Measurements from ENCODE around the gene SLC12A4.
"Not testable (repeated sequence)": the region's sequence is repeated elsewhere in the genome, so short reads cannot be mapped to it uniquely, and the experiment has no call there.

SLC12A4 gene

DNA sequence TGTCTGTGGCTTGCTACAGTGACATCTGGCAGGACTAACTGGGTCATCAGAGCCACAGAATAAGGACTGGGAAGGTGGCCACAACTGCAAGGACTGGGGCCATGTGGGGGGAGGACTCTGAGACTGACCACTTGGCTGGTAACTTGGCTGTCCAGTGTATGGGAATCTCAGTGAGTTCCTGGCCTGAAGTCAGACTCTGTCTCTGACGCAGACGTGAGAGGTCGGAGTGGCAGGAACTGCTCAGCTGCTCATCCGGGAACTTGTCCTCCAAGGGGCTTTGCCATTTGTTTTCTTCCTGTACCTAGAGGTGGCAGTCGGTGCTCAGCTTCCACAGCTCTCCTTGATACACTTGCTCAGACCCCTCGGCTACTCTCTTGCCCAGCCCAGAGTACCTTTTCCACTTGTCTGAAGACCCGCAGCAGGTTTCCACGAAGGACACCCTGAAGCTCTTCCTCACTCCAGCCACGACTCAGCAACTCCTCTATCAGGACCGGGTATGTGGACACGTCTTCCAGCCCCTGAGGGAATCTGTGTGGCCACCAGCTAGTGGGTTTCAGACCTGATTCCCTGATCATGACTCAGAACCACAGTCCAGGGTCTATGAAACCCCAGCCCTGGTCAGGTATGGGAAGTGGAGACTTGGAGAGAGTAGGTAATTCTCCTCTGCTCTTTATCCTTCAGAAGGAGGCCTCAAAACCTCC lies 19.2 kb upstream of the SLC12A4 start:
- no peak for DNase-seq (ENCODE audit: low spot score)

DNA sequence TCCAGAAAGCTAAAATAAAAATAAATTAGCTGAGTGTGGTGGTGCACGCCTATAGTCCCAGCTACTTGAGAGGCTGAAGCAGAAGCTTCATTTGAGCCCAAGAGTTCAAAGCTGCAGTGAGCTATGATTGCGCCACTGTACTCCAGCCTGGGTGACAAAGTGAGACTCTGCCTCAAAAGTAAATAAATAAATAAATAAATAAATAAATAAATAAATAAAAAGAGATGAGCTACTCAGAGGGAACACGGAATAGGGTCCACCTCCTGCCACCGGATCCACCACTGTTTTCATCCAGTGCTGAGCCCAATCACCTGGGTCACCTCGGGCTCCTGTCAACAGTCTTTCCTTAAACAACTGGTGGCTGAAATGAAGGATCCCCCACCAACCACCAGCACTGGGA lies 18.5 kb upstream of the SLC12A4 start:
- DNase-seq (ENCODE audit: low spot score) = no peak

DNA sequence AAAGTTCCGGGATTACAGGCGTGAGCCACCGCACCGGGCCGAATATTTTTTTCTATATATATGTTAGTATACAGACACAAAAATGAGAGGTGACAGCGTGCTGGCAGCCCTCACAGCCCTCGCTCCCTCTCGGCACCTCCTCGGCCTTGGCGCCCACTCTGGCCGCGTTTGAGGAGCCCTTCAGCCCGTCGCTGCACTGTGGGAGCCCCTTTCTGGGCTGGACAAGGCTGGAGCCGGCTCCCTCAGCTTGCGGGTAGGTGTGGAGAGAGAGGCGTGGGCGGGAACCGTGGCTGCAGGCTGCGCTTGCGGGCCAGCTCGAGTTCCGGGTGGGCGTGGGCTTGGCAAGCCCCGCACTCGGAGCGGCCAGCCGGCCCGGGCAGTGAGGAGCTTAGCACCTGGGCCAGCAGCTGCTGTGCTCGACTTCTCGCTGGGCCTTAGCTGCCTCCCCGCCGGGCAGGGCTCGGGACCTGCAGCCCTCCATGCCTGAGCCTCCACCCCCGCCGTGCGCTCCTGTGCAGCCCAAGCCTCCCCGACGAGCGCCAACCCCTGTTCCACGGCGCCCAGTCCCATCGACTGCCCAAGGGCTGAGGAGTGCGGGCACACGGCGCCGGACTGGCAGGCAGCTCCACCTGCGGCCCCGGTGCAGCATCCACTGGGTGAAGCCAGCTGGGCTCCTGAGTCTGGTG lies 13.7 kb upstream of the SLC12A4 start:
- DNase-seq (ENCODE audit: low spot score) = no peak

DNA sequence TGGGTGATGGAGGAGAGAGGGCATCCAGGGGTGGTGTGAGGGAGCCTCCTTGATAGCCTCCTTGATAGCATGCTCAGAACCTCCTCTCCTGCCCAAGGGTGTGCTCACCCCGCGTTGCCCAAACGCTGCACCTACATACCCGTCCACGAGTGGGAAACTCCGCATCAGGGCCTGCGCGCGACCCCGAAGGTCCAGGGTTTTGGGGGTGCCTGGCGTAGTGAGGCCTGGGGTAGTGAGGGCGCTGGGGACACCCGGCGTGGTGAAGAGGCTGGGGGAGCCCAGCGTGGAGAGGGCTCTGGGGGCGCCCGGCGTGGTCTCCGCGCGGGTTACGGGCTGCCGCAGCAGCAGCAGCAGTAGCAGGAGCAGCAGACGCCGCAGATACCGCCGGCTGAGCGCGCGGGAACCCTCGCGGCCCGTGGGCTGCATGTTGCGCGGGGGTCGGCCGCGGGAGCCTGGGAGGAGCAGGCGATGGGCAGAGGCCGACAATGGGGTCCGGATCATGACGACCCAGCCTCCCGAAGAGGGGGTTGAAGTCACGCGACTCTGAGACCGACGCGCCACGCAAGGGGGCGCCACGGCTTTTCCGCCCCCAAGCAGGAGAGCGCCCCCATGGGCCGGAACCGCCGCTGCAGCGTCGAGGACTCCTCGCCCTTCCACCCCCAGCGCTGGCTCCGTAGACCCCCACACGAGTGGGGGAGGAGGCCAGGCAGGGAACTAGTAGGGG lies 11.7 kb upstream of the SLC12A4 start, which contains the start of gene DPEP3:
Gene DPEP3 (minus strand): TSS at position 545 of the 724 bp plus-strand sequence. CDS start 119 bp downstream, at position 426.
- no peak for DNase-seq (ENCODE audit: low spot score)

DNA sequence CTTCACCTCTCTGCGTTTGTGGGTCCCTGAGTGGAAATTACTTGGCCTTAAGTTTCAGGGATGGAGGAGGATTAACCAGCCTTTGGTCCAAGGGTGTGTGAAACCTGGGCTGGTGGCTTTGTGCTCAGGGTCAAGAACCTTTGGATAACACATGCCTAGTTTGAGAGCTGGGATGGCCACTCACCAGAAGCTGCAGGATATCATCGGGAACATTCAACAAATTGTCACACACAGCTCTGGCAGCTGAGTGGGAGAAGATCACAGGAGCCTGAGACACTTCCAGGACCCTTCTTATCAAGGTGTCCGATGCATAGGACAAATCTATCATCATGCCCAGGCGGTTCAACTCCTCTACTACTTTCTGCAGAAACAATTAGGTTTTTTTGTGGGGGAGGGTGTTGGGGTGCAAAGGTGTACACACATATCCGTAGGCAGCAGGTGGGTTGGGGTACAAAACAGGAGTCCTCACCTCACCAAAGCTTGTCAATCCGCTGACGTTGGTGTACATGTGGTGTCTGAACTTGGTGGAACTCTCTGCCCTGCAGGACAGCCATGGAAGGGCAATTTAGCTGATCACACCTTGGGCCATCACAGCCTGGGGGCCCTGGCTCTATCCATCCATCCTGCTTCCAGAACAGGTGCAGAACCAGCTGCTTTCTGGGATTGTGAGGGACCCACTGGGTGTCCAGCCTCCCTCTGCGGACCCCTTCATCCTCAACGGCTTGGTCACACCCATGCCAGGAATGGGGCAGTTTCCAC lies 9.2 kb upstream of the SLC12A4 start:
- DNase-seq (ENCODE audit: low spot score) = no peak

DNA sequence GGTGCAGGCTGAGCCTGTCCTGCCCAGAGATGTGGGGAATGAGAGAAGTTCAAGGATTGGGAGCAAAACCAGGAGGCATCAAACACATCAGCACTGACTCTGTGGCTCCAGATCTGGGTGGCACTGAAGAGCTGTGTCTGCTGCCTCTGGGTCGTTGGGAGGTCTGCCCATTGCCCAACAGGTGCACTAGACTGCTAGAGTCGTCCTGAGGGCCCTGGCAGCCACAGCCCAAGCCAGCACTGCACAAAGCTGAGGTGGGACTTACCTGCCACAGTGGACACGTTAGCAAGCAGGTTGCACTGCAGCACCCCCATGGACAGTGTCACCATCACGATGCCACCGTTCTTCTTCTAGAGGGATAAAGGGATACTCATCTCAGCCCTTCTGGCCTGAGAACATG lies 8.6 kb upstream of the SLC12A4 start:
- no peak for DNase-seq (ENCODE audit: low spot score)

DNA sequence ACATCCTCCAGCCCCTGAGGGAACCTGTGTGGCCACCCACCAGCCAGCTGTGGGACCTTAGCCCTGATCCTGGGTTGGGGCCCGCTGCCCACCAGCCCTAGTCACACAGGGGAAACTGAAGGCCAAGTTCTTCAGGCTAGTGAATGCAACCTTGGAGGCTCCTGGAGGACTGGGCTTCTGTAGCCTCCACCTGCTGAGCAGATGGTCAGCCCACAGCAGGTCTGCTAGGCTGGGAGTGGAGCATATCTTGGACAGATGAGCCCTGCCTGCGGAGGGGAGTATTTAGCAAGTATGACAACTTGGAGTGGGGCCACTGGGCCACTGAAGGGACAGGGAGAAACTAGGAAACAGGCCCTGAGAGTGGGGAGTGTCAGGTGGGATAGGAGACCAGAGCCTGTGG lies 7.8 kb upstream of the SLC12A4 start:
- DNase-seq (ENCODE audit: low spot score) = no peak

DNA sequence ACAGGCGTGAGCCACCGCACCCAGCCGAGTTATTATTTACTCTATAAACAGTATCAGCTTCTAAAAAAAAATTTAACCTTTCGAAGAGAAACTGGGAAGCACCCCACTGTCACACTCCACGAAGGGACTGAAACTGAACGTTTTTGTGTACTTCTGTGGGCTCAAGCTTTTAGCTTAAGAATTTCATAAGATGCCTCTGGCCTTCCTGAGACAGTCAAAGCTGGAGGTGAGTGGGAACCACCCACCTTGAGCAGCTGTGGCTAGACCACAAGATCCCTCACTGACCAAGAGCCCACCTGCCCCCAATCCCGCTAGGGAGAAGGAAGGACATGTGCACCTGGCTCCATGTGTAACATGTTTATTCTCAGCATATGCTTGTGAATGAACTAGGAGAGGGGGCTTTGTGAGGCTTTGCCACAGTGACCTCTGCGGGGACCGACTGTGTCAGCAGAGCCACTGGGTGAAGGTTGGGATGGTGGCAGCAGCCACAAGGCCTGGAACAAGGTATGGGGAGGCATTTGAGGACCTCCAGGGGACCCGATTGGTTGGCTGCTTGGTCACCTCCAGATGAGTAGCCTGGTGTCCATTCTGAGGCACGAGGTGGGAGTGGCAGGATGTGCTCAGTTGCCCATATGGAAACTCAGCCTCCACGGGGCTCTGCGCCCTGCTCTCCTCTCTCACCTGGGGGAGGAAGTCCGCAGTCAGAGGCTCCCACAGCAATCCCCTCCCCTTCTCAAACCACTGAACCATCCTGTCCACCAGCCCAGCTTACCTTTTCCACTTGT lies 7.1 kb upstream of the SLC12A4 start:
- DNase-seq (ENCODE audit: low spot score) = no peak

DNA sequence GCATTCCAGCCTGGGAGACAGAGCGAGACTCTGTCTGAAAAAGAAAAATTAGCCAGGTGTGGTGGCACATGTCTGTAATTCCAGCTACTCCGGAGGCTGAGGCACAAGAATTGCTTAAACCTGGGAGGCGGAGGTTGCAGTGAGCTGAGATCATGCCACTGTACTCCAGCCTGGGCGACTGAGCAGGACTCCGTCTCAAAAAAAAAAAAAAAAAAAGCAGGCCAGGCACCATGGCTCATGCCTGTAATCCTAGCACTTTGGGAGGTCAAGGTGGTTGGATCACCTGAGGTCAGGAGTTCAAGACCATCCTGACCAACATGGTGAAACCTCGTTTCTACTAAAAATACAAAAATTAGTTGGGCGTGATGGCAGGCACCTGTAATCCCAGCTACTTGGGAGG lies 3.8 kb upstream of the SLC12A4 start:
- DNase-seq (ENCODE audit: low spot score) = not testable (repeated sequence)

DNA sequence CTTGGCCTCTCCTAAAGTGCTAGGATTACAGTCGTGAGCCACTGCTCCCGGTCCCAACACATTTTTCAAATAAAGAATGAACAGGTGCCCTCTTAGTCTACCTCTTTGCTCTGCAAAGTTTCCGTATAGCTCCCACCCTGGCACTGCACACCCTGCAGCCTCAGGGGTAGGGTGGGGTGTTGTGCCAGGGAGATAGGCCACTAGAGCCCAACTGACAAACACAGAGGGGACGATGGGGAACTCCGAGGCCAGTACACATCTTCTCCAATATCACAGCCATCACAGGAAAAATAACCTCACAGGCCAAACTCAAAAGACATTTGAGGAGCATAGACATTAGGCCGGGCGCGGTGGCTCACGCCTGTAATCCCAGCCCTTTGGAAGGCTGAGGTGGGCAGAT lies 2.7 kb upstream of the SLC12A4 start:
- DNase-seq (ENCODE audit: low spot score) = no peak

DNA sequence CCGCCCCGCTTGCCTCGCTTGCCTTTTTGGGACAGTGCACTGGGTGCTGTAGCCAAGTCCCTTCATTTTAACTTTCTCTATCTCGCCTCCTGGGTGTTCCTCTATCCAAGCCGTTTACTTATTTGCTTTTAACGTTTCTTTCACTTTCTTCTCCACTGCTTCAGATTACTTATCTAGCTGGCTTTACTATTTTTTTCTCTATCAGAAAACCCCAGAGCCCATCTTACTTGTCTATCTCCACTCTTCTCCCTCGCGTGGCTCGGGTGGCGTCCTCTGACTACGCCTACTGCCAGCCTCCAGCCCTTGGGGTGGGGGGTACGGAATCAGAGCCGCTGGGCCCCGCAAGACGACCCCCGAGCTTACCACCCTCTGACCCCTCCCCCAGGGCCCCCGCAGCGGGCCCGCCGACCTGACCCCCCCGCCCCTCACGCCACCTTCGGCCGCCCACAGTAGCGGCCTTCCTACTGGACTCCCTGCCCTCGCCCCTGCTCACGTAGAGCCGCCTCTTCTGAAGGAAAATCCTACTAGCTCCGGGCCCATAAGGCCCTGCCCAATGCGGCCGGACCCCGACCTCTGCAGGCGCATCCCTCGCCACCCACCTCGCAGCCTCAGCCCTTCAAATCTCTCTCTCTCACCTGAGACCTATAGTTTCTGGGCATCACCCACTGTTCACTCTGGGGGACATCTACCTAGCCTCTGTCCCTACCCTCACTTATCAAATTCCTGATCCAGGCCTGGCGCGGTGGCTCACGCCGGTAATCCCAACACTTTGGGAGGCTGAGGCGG lies 1.0 kb upstream of the SLC12A4 start:
- no peak for DNase-seq (ENCODE audit: low spot score)

DNA sequence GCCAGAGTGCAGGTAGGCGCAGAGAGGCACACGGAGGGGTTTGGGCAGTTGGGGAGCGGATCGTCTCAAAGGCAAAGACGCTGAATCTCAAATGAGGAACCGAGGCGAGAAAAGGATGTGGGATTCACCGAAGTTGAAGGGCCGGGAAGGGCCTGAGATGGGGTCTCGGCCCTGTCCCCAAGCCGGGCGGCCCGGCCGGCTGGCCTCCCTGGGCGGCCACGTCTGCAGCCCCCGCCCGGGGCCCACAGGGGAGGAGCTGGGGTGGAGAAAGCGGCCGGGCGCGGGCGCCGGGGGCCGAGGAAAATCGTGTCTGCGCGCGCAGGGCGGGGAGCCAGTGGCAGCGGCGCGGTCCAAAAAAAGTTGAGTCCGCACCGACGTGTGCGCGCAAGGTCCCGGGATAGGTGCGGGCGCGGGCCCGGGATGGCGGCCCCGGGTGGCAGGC lies 458 bp downstream of the SLC12A4 start:
- DNase-seq (ENCODE audit: low spot score) = no peak

DNA sequence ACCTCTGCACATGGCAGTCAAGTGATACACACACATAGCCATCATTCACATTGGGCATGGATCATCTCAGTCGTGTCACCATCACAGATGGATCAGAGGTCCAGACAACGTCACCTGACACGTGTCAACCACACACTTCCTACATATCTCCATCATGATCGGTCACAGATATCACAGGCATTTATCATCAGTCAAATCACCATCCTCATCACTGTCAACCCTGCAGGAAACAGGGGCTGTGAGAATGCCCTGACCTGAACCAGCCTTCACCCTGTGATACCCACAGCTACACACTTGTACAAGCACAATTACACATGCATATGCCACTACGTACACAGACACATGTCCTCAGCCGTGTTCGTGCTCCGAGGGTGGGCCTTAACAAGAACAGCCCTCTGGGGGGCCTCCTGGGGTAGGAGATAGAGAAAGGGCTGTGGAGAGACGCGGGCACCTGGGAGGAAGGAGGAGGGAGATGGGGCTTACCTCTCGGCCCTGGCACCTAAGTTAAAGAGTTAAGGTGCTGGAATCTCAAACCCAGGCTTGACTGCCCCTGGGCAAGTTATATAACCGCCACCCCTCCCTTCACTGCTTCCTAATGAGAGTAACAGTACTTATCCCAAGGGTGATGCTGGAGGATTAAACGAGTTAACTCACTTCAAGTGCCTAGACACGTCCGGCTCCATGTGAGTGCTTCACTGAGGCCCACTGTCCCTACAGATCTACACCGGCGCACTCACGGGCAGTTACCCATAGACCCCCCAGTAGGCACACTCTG lies 1.1 kb downstream of the SLC12A4 start:
- no peak for DNase-seq (ENCODE audit: low spot score)

DNA sequence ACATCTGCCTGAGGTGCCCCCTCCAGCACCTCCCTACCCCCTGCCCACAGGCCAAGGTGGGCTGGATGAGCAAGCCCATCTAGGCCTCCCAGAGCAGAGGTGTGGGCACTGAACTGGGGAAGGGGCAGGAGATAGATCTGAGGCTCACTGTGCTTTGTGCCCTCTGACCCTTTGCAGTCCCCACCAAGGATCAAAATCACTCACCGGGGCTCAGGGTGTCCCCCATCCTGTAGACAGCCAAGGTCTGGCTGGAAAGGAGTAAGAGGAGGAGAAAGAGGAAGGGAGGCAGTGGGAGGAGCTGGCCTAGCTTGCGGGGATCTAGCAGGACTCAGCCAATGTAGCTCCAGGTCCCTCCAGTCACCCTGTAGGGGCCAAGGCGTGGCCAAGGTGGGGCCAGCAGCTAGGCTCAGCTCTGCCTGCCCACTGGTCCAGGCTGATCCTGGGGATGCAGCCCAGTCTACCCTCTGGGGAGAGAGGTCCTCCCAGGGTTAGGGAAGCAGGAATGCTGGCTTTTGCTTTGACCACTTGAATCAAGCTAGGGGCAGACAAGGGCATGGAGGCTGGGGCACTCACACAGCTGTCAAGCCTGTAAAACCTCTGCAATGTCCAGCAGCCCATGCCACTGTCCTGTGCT lies 1.8 kb downstream of the SLC12A4 start:
- DNase-seq (ENCODE audit: low spot score) = no peak

DNA sequence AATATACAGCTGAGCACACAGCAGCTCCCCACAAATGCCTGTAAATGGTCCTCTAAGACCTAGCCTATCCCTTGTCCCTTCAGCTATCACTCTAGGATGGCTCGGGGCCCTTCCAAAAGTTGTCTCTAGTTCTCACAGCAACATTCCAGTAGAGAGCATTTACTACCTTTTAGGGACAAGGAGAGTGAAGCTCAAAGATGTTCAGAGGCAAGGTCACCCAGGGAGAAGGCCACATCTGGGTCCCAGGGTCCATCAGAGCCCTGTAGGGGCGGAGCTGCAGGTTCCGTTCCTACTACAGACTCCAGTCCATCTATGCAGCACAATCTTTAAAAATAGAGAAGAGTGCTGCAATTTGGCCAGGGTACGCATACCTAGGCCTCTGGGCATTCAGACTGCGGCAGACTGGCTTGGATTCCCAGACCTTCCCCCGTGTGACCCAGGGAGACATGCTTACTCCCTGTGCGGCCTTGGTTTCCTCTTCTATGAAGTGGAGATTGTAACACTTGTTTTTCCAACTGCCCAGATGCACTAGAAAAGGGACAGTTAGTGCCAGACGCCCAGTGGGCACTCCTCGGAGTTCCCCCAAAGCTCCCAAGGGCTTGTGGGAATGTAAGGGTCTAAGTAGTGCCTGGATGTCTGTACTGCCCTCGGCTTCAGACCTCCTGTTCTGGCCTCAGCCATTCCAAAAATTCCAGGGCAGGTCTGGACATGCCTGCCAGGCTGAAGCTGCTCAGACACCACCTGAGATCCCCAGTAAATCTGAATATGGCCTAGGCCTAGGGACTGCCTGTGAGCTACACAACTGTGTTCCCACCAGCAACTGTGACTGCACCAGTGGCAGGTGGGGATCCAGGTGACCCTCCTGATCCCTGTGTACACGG lies 2.5 kb downstream of the SLC12A4 start:
- no peak for DNase-seq (ENCODE audit: low spot score)

DNA sequence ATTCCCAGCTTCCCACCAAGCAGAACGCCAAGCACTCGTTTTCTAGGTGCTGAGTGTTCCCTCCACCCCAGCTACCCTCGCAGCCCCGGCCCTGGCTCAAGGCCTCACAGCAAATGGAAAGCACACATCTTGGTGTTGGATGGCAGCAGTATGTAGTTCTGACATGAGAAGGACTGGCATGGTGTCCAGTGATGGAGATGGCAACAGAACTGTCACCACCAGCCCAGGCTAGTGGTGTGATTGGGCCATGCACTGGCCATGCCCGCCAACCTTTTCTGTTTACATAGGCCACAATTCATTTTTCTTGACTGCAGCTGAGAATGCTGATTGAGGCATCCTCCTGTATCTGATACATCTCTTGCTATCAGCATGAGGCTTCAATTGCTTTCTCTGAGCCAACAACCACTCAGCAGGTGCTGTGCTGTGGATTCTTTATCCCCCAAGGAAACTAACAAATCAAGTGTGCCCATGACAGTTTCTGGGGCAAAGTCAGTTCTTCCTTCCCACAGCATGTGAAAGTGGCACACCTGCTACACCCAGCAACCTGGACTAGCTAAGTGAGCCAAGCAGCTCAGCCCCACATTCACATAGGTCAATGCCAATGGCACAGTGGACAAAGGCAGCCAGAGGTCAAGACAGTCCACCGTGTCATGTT lies 3.8 kb downstream of the SLC12A4 start:
- no peak for DNase-seq (ENCODE audit: low spot score)

DNA sequence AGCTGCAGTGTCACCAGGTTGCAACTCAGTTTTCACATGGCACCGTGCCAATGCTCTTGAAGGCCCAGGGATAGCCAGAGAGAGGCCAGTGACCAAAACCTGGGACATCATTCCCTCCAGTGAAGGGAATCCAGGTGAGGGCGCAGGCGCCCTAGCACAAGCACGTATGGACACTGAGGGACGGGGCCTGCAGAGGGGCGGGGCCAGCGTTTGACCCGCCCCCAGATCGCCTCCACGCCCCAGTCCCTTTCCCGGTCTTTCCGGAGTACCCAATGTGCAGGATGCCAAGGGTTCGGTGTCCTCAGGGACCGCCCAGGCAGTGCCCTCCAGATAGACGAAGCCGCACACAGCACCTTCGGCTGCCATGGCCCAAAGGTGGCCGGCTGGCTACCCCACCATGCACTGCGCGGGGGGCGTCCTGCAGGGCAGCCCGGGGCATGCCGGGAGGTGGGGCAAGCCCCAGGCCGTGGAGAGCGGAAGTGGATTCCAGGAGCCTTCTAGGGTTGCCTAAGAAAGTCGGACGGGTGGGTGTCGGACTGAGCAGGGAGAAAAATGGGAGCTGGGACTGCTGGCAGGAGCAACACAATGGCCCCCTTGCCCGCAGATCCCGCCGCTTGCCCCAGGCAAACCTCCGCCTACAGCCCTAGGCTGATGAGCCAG lies 4.6 kb downstream of the SLC12A4 start:
- DNase-seq (ENCODE audit: low spot score) = no peak

Data from putamen (tissue), 1 donor.